ENCODE results near the gene BCAS4.

BCAS4 gene

DNA sequence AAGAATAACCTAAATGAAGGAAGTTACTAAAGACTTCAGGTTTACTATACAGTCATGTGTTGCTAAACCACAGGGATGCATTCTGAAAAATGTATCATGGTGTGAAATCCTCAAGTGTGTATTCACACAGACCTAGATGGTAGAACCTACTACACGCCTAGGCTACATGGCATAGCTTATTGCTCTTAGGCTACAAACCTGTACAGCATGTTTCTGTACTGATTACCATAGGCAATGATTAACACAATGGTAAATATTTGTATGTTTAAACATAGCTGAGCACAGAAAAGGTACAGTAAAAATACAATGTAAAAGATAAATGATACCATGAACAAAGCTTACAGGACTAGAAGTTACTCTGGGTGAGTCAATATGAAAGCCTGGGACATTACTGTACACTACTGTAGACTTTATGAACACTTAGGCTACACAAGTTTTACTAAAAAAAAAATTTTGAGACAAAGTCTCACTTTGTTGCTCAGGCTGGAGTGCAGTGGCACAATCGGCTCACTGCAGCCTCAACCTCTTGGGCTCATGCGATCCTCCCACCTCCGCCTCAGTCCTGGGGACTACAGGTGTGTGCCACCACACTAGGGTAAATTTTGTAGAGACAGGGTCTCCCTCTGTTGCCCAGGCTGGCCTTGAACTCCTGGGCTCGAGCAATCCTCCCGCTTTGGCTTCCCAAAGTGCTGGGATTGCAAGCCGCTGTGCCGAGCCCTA lies 100.4 kb downstream of the BCAS4 start:
- Histone ChIP-seq H3K4me3 (ENCODE audit: low read depth, low read length) (no peak overlapping the region), H3K9me3 (ENCODE audit: control insufficient read depth, insufficient read depth, low read depth, low read length) (no peaks in the 10 kb centered on the region), H3K27ac (ENCODE audit: extremely low read depth, low read depth, low read length) (no peak overlapping the region), H3K4me1 (ENCODE audit: control insufficient read depth, insufficient read depth, low read length) (no peaks in the 10 kb centered on the region), H3K36me3 (ENCODE audit: control insufficient read depth in 2 of 2, insufficient read depth in 1 of 2, low read length in 2 of 2) (peaks cover 15 to 90% of the 10 kb centered on the region in 2 experiments)
- TF ChIP-seq GFI1B (tag by site-specific recombination; IDR thresholded peaks at IDR 0.05): no peak
- no peak for TF ChIP-seq ZNF585B (tag by site-specific recombination; IDR thresholded peaks at IDR 0.05)
- no peak for TF ChIP-seq ZNF677 (tag by site-specific recombination; IDR thresholded peaks at IDR 0.05)
- TF ChIP-seq, protein P1, sequence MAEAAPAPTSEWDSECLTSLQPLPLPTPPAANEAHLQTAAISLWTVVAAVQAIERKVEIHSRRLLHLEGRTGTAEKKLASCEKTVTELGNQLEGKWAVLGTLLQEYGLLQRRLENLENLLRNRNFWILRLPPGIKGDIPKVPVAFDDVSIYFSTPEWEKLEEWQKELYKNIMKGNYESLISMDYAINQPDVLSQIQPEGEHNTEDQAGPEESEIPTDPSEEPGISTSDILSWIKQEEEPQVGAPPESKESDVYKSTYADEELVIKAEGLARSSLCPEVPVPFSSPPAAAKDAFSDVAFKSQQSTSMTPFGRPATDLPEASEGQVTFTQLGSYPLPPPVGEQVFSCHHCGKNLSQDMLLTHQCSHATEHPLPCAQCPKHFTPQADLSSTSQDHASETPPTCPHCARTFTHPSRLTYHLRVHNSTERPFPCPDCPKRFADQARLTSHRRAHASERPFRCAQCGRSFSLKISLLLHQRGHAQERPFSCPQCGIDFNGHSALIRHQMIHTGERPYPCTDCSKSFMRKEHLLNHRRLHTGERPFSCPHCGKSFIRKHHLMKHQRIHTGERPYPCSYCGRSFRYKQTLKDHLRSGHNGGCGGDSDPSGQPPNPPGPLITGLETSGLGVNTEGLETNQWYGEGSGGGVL (tag by site-specific recombination; IDR thresholded peaks at IDR 0.05): no peak
- no peak for TF ChIP-seq SCRT2 (tag by site-specific recombination; IDR thresholded peaks at IDR 0.05)
- CTCF ChIA-PET: interaction anchor here (0.8 to 1.2 kb wide), 2 partner anchors 21 to 34 kb away, joined by 3 to 4 read pairs; no protein-coding TSS in a partner anchor
- POLR2A ChIA-PET: no interaction called here

DNA sequence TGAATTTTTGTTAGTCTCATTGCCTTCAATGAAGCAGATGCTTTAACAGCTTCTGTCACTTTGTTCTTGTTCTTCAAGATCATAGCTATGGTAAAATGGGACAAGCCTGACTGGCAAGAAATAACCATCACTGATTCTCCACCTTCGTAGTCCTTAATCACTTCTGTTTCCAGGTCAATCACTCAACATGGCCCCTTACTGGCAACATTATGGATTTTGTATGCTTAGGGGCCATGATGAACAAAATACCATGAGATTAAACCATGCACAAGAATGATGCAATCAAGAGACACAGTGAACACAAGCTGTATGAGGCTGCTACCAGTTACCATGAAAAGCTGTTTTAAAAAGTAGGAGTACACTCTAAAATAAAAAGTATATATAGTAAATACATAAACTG lies 103.6 kb downstream of the BCAS4 start:
- ChIA-PET POLR2A (no interaction called here), CTCF (interaction anchor here (1.5 kb wide), 1 partner anchor 31 kb away, joined by 6 read pairs; no protein-coding TSS in a partner anchor)
- peaks cover 13 to 90% of the 10 kb centered on the region in 2 experiments for H3K36me3 ChIP-seq (ENCODE audit: control insufficient read depth in 2 of 2, insufficient read depth in 1 of 2, low read length in 2 of 2)
- H3K9me3 ChIP-seq (ENCODE audit: control insufficient read depth, insufficient read depth, low read depth, low read length): no peaks in the 10 kb centered on the region
- H3K4me1 ChIP-seq (ENCODE audit: control insufficient read depth, insufficient read depth, low read length): no peaks in the 10 kb centered on the region
- TF ChIP-seq ZBTB48 (tag by site-specific recombination; IDR thresholded peaks at IDR 0.05): peak; percentile 78; the same call in 1 of the 2 replicates
- TF ChIP-seq YY2 (tag by site-specific recombination; IDR thresholded peaks at IDR 0.05): 0 out of 2 replicates have a peak, but pooled peaks have one; percentile 21
- no peak for TF ChIP-seq FEZF1 (tag by site-specific recombination; IDR thresholded peaks at IDR 0.05)
- H3K4me3 ChIP-seq (ENCODE audit: low read depth, low read length): no peak overlapping the region
- H3K27ac ChIP-seq (ENCODE audit: extremely low read depth, low read depth, low read length): no peak overlapping the region

DNA sequence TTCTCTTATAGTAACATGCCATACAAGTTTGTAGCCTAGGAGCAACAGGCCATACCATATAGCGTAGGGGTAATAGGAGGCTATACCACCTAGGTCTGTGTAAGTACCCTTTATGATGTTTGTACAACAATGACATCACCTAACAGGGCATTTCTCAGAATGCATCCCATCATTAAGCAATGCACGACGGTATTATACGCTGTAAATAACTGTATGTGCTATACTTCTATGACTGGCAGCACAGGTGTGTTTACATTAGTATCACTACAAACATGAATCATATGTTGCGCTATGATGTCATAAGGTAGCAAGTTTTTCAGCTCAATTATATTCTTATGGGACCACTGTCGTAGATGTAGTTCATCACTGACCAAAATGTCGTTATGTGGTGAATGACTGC lies 105.4 kb downstream of the BCAS4 start:
- Histone ChIP-seq H3K27ac (ENCODE audit: extremely low read depth, low read depth, low read length) (no peak overlapping the region), H3K4me1 (ENCODE audit: control insufficient read depth, insufficient read depth, low read length) (no peaks in the 10 kb centered on the region; the same call in 1 of the 2 replicates), H3K4me3 (ENCODE audit: low read depth, low read length) (no peak overlapping the region), H3K9me3 (ENCODE audit: control insufficient read depth, insufficient read depth, low read depth, low read length) (no peaks in the 10 kb centered on the region), H3K36me3 (ENCODE audit: control insufficient read depth in 2 of 2, insufficient read depth in 1 of 2, low read length in 2 of 2) (peaks cover 13 to 83% of the 10 kb centered on the region in 2 experiments)
- ChIA-PET CTCF (interaction anchor here (1.0 kb wide), 1 partner anchor 274 kb away, joined by 3 read pairs; no protein-coding TSS in a partner anchor), POLR2A (no interaction called here)
- TF ChIP-seq, protein P2, sequence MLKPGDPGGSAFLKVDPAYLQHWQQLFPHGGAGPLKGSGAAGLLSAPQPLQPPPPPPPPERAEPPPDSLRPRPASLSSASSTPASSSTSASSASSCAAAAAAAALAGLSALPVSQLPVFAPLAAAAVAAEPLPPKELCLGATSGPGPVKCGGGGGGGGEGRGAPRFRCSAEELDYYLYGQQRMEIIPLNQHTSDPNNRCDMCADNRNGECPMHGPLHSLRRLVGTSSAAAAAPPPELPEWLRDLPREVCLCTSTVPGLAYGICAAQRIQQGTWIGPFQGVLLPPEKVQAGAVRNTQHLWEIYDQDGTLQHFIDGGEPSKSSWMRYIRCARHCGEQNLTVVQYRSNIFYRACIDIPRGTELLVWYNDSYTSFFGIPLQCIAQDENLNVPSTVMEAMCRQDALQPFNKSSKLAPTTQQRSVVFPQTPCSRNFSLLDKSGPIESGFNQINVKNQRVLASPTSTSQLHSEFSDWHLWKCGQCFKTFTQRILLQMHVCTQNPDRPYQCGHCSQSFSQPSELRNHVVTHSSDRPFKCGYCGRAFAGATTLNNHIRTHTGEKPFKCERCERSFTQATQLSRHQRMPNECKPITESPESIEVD (tag by site-specific recombination; IDR thresholded peaks at IDR 0.05): no peak
- no peak for TF ChIP-seq KLF8 (tag by site-specific recombination; IDR thresholded peaks at IDR 0.05)
- TF ChIP-seq, protein P3, sequence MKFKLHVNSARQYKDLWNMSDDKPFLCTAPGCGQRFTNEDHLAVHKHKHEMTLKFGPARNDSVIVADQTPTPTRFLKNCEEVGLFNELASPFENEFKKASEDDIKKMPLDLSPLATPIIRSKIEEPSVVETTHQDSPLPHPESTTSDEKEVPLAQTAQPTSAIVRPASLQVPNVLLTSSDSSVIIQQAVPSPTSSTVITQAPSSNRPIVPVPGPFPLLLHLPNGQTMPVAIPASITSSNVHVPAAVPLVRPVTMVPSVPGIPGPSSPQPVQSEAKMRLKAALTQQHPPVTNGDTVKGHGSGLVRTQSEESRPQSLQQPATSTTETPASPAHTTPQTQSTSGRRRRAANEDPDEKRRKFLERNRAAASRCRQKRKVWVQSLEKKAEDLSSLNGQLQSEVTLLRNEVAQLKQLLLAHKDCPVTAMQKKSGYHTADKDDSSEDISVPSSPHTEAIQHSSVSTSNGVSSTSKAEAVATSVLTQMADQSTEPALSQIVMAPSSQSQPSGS (tag by site-specific recombination; IDR thresholded peaks at IDR 0.05; ENCODE audit: low read depth): peak; percentile 89
- TF ChIP-seq ZNF366 (tag by site-specific recombination; conservative IDR thresholded peaks at IDR 0.05): 0 out of 2 replicates have a peak, but pooled peaks have one; percentile 27
- no peak for TF ChIP-seq GLIS1 (tag by site-specific recombination; IDR thresholded peaks at IDR 0.05)
- TF ChIP-seq, protein P4, sequence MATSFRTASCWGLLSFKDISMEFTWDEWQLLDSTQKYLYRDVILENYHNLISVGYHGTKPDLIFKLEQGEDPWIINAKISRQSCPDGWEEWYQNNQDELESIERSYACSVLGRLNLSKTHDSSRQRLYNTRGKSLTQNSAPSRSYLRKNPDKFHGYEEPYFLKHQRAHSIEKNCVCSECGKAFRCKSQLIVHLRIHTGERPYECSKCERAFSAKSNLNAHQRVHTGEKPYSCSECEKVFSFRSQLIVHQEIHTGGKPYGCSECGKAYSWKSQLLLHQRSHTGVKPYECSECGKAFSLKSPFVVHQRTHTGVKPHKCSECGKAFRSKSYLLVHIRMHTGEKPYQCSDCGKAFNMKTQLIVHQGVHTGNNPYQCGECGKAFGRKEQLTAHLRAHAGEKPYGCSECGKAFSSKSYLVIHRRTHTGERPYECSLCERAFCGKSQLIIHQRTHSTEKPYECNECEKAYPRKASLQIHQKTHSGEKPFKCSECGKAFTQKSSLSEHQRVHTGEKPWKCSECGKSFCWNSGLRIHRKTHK (tag by site-specific recombination; IDR thresholded peaks at IDR 0.05): 0 out of 2 replicates have a peak, but pooled peaks have one; percentile 8
- TF ChIP-seq, protein P5, sequence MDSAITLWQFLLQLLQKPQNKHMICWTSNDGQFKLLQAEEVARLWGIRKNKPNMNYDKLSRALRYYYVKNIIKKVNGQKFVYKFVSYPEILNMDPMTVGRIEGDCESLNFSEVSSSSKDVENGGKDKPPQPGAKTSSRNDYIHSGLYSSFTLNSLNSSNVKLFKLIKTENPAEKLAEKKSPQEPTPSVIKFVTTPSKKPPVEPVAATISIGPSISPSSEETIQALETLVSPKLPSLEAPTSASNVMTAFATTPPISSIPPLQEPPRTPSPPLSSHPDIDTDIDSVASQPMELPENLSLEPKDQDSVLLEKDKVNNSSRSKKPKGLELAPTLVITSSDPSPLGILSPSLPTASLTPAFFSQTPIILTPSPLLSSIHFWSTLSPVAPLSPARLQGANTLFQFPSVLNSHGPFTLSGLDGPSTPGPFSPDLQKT (IDR thresholded peaks at IDR 0.05; ENCODE audit: borderline replicate concordance, low read depth, low read length): no peak
- 0 out of 2 replicates have a peak, but pooled peaks have one; percentile 47 for TF ChIP-seq ZNF24 (tag by site-specific recombination; IDR thresholded peaks at IDR 0.05)
- peak; percentile 86 for TF ChIP-seq ZNF629 (tag by site-specific recombination; IDR thresholded peaks at IDR 0.05)
- TF ChIP-seq, protein P6, sequence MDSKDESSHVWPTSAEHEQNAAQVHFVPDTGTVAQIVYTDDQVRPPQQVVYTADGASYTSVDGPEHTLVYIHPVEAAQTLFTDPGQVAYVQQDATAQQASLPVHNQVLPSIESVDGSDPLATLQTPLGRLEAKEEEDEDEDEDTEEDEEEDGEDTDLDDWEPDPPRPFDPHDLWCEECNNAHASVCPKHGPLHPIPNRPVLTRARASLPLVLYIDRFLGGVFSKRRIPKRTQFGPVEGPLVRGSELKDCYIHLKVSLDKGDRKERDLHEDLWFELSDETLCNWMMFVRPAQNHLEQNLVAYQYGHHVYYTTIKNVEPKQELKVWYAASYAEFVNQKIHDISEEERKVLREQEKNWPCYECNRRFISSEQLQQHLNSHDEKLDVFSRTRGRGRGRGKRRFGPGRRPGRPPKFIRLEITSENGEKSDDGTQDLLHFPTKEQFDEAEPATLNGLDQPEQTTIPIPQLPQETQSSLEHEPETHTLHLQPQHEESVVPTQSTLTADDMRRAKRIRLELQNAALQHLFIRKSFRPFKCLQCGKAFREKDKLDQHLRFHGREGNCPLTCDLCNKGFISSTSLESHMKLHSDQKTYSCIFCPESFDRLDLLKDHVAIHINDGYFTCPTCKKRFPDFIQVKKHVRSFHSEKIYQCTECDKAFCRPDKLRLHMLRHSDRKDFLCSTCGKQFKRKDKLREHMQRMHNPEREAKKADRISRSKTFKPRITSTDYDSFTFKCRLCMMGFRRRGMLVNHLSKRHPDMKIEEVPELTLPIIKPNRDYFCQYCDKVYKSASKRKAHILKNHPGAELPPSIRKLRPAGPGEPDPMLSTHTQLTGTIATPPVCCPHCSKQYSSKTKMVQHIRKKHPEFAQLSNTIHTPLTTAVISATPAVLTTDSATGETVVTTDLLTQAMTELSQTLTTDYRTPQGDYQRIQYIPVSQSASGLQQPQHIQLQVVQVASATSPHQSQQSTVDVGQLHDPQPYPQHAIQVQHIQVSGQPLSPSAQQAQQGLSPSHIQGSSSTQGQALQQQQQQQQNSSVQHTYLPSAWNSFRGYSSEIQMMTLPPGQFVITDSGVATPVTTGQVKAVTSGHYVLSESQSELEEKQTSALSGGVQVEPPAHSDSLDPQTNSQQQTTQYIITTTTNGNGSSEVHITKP (tag by site-specific recombination; IDR thresholded peaks at IDR 0.05): peak; percentile 96
- TF ChIP-seq KLF1 (tag by site-specific recombination; IDR thresholded peaks at IDR 0.05): no peak
